Astrocyte of the cerebellum (primary cell): Measurements from ENCODE around the gene POU6F2.

ENCODE experiments used
- DNase-seq: peaks from one replicate; pipeline ENCODE4 v3.0.0-alpha.2; 2011; ENCODE audit warnings: low read depth
- H3K4me3 ChIP-seq: 2 replicates; pipeline ENCODE4 v1.5.1; 2011; ENCODE audit warnings: mild to moderate bottlenecking, low read depth, low read length, moderate library complexity
- CTCF ChIP-seq: IDR thresholded peaks from 2 replicates; pipeline ENCODE4 v1.5.1; 2012; ENCODE audit warnings: low read length, low read depth, moderate library complexity, mild to moderate bottlenecking; ENCODE audit errors: missing control alignments
- in situ Hi-C: cut with HindIII; loops from 2 replicates; pipeline ENCODE4 v1.10.0; 2017; ENCODE audit warnings: low sequenced_read_pairs

POU6F2 gene

GRCh38 chr7:39280337-39280736, 302.6 kb downstream of the POU6F2 start:
- DNase-seq: no peak
- no peak overlapping the region for H3K4me3 ChIP-seq
- in situ Hi-C loops: no loop called here
- no peak for TF ChIP-seq CTCF

- DNase-seq: no peak
- TF ChIP-seq CTCF: no peak
- in situ Hi-C loops: no loop called here
- no peak overlapping the region for H3K4me3 ChIP-seq
Observed at GRCh38 chr7:39285256-39285655, 307.5 kb downstream of the POU6F2 start.

GRCh38 chr7:39288303-39288702, 310.6 kb downstream of the POU6F2 start:
- H3K4me3 ChIP-seq: no peak overlapping the region
- in situ Hi-C loops: no loop called here
- no peak for TF ChIP-seq CTCF
- no peak for DNase-seq

GRCh38 chr7:39291628-39292410, 314.1 kb downstream of the POU6F2 start:
- TF ChIP-seq CTCF: no peak
- H3K4me3 ChIP-seq: no peak overlapping the region
- in situ Hi-C loops: no loop called here
- no peak for DNase-seq

- no peak overlapping the region for H3K4me3 ChIP-seq
- in situ Hi-C loops: no loop called here
- no peak for TF ChIP-seq CTCF
- no peak for DNase-seq
Observed at GRCh38 chr7:39293056-39293823, 315.5 kb downstream of the POU6F2 start.

GRCh38 chr7:39294022-39294421, 316.3 kb downstream of the POU6F2 start:
- DNase-seq: no peak
- in situ Hi-C loops: no loop called here
- H3K4me3 ChIP-seq: no peak overlapping the region
- no peak for TF ChIP-seq CTCF
